OCI-LY1 (cell line): ENCODE results near the gene MADD.

Source experiments
- EZH2 ChIP-seq: fragments of 200-600 bp; sonication (generic), shearing (Covaris generic); IDR thresholded peaks from 2 replicates; pipeline ENCODE4 v1.8.0; 2017; ENCODE audit warnings: borderline replicate concordance, mixed run types, mild to moderate bottlenecking, antibody characterized with exemption, low read length, moderate library complexity, mixed read lengths
- TF ChIP-seq, protein P1 (sequence below): fragments of 200-600 bp; sonication (generic), shearing (Covaris generic); IDR thresholded peaks from 2 replicates; pipeline ENCODE4 v1.5.1; 2017; ENCODE audit warnings: mild to moderate bottlenecking, antibody characterized with exemption, low read length, moderate library complexity, mixed read lengths

DNA sequence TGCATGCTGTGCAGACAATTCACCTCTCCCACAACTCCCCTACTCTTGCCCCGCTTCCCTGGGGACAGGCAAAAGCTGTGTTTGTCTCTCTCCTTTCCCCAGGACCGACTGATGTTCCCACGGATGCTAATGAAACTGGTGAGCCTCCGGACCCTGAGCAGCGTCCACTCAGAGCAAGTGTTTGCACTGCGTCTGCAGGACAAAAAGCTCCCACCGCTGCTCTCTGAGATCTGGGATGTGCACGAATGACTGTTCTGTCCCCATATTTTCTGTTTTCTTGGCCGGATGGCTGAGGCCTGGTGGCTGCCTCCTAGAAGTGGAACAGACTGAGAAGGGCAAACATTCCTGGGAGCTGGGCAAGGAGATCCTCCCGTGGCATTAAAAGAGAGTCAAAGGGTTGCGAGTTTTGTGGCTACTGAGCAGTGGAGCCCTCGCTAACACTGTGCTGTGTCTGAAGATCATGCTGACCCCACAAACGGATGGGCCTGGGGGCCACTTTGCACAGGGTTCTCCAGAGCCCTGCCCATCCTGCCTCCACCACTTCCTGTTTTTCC is 1.4 kb upstream of the MADD start:
- TF ChIP-seq, protein P1, sequence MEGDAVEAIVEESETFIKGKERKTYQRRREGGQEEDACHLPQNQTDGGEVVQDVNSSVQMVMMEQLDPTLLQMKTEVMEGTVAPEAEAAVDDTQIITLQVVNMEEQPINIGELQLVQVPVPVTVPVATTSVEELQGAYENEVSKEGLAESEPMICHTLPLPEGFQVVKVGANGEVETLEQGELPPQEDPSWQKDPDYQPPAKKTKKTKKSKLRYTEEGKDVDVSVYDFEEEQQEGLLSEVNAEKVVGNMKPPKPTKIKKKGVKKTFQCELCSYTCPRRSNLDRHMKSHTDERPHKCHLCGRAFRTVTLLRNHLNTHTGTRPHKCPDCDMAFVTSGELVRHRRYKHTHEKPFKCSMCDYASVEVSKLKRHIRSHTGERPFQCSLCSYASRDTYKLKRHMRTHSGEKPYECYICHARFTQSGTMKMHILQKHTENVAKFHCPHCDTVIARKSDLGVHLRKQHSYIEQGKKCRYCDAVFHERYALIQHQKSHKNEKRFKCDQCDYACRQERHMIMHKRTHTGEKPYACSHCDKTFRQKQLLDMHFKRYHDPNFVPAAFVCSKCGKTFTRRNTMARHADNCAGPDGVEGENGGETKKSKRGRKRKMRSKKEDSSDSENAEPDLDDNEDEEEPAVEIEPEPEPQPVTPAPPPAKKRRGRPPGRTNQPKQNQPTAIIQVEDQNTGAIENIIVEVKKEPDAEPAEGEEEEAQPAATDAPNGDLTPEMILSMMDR = no peak
- TF ChIP-seq EZH2 = no peak
